ENCODE measurements around the gene GANAB. TPM values are rescaled to one million over a fixed set of nuclear protein-coding genes. Genes with fewer than 3 reads are reported as not detected.
A peak's percentile ranks its signal among the peaks of the same experiment; 100 is the strongest.

GANAB gene
- total RNA-seq, 6 experiments from 2014 or later, result 131 to 237 (median 201) TPM

GRCh38 chr11:62610814-62611704 is 35.4 kb downstream of the GANAB start:
- DNase-seq, result no peak

GRCh38 chr11:62610403-62610802 is 36.0 kb downstream of the GANAB start:
- H3K27ac ChIP-seq, result no peak overlapping the region
- no peaks in the 10 kb centered on the region for H3K9me3 ChIP-seq
- no peak overlapping the region for H3K4me3 ChIP-seq
- DNase-seq, result no peak
- H3K27me3 ChIP-seq, result no peaks in the 10 kb centered on the region
- no peak for ATAC-seq
- TF ChIP-seq CTCF (IDR thresholded peaks at IDR 0.05) (no peak), POLR2A (IDR thresholded peaks at IDR 0.05) (no peak)
- WGBS (ENCODE audit: insufficient coverage, low coverage, low lambda C conversion rate, missing lambda C conversion rate), result 53% methylated on average over 3 of the region's 6 CpGs
- H3K36me3 ChIP-seq, result no peaks in the 10 kb centered on the region
- intact Hi-C loops (cut with DNase I), result loop anchor here in 1 of 2 donors (10.0 kb wide), 1 partner anchor 64 kb away; the partner anchor contains the start of genes LBHD1, UBXN1 and UQCC3
- peaks cover 0 to 29% (median 12%) of the 10 kb centered on the region in 4 donors for H3K4me1 ChIP-seq

More at GRCh38 chr11:62610814-62611704, 35.4 kb downstream of the GANAB start:
- peak overlapping the region; percentile 67 to 80 (median 78) for H3K4me3 ChIP-seq
- H3K27me3 ChIP-seq, result no peaks in the 10 kb centered on the region
- intact Hi-C loops (cut with DNase I), result loop anchor here in 1 of 2 donors (10.0 kb wide), 1 partner anchor 64 kb away; the partner anchor contains the start of genes LBHD1, UBXN1 and UQCC3
- H3K9me3 ChIP-seq, result no peaks in the 10 kb centered on the region
- H3K36me3 ChIP-seq, result no peaks in the 10 kb centered on the region
- H3K27ac ChIP-seq, result peak overlapping the region; percentile 75 to 94 (median 90)
- WGBS (ENCODE audit: insufficient coverage, low coverage, low lambda C conversion rate, missing lambda C conversion rate), result 0% methylated on average over 1 of the region's 28 CpGs
- no peak for ATAC-seq
- no peak for TF ChIP-seq POLR2A (IDR thresholded peaks at IDR 0.05)
- TF ChIP-seq CTCF (IDR thresholded peaks at IDR 0.05), result no peak
- H3K4me1 ChIP-seq, result peaks cover 0 to 29% (median 12%) of the 10 kb centered on the region in 4 donors

GRCh38 chr11:62608776-62609175 is 37.6 kb downstream of the GANAB start:
- DNase-seq (no peak), ATAC-seq (no peak)
- 75% methylated on average over 9 of the region's 12 CpGs for WGBS (ENCODE audit: insufficient coverage, low coverage, low lambda C conversion rate, missing lambda C conversion rate)
- H3K36me3 ChIP-seq, result no peaks in the 10 kb centered on the region
- no peak overlapping the region for H3K27ac ChIP-seq
- peaks cover 0 to 29% (median 12%) of the 10 kb centered on the region in 4 donors for H3K4me1 ChIP-seq
- intact Hi-C loops (cut with DNase I), result no loop called here
- H3K27me3 ChIP-seq, result no peaks in the 10 kb centered on the region
- H3K9me3 ChIP-seq, result no peaks in the 10 kb centered on the region
- H3K4me3 ChIP-seq, result no peak overlapping the region
- TF ChIP-seq CTCF (IDR thresholded peaks at IDR 0.05), result no peak

GRCh38 chr11:62607714-62608113 is 38.7 kb downstream of the GANAB start:
- Histone ChIP-seq H3K36me3 (no peaks in the 10 kb centered on the region), H3K4me3 (no peak overlapping the region), H3K27ac (no peak overlapping the region), H3K27me3 (no peaks in the 10 kb centered on the region), H3K9me3 (no peaks in the 10 kb centered on the region), H3K4me1 (peaks cover 0 to 25% (median 12%) of the 10 kb centered on the region in 4 donors)
- DNase-seq, result no peak
- ATAC-seq, result no peak
- WGBS (ENCODE audit: insufficient coverage, low coverage, low lambda C conversion rate, missing lambda C conversion rate), result no CpG with 5 or more reads among the region's 4 CpGs
- intact Hi-C loops (cut with DNase I), result no loop called here
- TF ChIP-seq CTCF (IDR thresholded peaks at IDR 0.05), result no peak
- TF ChIP-seq POLR2A (IDR thresholded peaks at IDR 0.05), result no peak

Data from right lobe of liver (tissue), 6 donors.